Nephron progenitor cell (in vitro differentiated cells): Measurements from ENCODE around the gene CIDEB.

Experiments
- DNase-seq: peaks from one replicate; pipeline ENCODE4 v3.0.0; 2021
- H3K27ac Mint-ChIP-seq: 2 replicates; pipeline ENCODE4 v1.8.0; 2021; ENCODE audit warnings: mild to moderate bottlenecking, moderate library complexity, mixed read lengths
- H3K27me3 Mint-ChIP-seq: 2 replicates; pipeline ENCODE4 v1.8.0; 2021; ENCODE audit warnings: mild to moderate bottlenecking, low read depth, mixed read lengths; ENCODE audit not compliant: poor library complexity
- H3K36me3 Mint-ChIP-seq: 2 replicates; pipeline ENCODE4 v1.8.0; 2021; ENCODE audit warnings: low read depth, mixed read lengths
- H3K4me1 Mint-ChIP-seq: 2 replicates; pipeline ENCODE4 v1.8.0; 2021; ENCODE audit warnings: mixed read lengths
- H3K4me3 Mint-ChIP-seq: 2 replicates; pipeline ENCODE4 v1.8.0; 2021; ENCODE audit warnings: mild to moderate bottlenecking, moderate library complexity, mixed read lengths
- H3K9me3 Mint-ChIP-seq: 2 replicates; pipeline ENCODE4 v1.8.0; 2021; ENCODE audit warnings: mild to moderate bottlenecking, moderate library complexity, mixed read lengths
- TF ChIP-seq, protein P1 (sequence below): fragments of 200-600 bp; sonication (generic); IDR thresholded peaks from 2 replicates; pipeline ENCODE4 v1.5.0; 2021; ENCODE audit warnings: antibody characterized with exemption

The CIDEB gene

DNA sequence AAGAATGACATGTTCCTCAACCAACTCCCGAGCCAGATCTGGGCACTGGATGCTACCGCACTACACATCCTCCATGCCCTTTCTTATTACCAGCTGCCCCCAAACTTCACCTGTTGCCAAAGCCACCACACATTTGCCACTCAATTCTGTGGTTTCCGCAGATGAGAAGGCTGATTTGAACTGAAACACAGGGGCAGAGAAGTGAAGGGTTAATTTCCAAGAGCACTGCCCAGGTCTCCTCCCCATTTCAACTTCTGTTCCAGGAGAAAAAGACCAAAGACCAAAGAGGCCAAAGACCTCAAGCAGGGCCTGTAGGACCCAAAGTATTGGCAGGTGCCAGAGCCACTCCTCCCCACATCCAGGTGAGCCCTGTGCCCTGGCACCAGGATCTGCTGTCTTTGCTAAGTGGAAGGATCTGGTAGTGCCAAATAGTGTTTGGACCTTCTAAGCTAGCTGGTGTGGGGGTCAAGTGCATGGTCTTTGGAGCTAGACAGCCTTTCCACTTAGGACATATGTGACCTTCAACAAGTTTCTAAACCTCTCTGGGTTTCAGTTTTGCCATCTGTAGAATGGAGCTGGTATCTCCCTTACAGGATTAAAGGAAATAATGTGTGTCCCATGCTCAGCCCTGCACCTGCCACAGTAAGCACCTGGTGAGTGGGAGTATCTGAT, 16.2 kb downstream of the CIDEB start:
- no peak for DNase-seq
- no peak overlapping the region for H3K4me3 Mint-ChIP-seq
- H3K9me3 Mint-ChIP-seq, result no peaks in the 10 kb centered on the region
- H3K27me3 Mint-ChIP-seq, result no peaks in the 10 kb centered on the region
- H3K36me3 Mint-ChIP-seq, result peaks cover 10% of the 10 kb centered on the region
- H3K27ac Mint-ChIP-seq, result no peak overlapping the region
- TF ChIP-seq, protein P1, sequence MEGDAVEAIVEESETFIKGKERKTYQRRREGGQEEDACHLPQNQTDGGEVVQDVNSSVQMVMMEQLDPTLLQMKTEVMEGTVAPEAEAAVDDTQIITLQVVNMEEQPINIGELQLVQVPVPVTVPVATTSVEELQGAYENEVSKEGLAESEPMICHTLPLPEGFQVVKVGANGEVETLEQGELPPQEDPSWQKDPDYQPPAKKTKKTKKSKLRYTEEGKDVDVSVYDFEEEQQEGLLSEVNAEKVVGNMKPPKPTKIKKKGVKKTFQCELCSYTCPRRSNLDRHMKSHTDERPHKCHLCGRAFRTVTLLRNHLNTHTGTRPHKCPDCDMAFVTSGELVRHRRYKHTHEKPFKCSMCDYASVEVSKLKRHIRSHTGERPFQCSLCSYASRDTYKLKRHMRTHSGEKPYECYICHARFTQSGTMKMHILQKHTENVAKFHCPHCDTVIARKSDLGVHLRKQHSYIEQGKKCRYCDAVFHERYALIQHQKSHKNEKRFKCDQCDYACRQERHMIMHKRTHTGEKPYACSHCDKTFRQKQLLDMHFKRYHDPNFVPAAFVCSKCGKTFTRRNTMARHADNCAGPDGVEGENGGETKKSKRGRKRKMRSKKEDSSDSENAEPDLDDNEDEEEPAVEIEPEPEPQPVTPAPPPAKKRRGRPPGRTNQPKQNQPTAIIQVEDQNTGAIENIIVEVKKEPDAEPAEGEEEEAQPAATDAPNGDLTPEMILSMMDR, result no peak
- peaks cover 17% of the 10 kb centered on the region for H3K4me1 Mint-ChIP-seq

DNA sequence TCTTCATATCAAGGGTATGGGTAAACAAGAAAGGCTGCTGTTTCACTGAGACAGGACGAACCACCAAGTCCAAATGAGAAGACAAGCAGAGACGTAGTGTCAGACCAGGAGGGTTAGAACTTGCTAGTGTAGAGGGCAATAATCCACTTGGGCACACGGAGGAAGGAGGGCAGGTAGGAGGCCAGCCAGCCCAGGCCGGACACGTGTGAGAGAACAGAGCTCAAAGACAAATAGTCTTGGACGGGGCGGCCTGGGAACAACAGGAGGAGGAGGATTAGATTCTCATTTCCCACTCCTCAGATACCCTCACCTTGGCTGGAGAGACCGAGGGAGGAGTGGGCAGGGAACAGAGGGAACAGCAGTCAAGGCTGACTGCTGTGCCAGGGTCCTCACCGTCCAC, 17.0 kb downstream of the CIDEB start:
- H3K27me3 Mint-ChIP-seq, result no peaks in the 10 kb centered on the region
- no peak overlapping the region for H3K4me3 Mint-ChIP-seq
- peaks cover 10% of the 10 kb centered on the region for H3K4me1 Mint-ChIP-seq
- H3K27ac Mint-ChIP-seq, result no peak overlapping the region
- H3K9me3 Mint-ChIP-seq, result no peaks in the 10 kb centered on the region
- TF ChIP-seq, protein P1, result no peak
- DNase-seq, result no peak
- peaks cover 10% of the 10 kb centered on the region for H3K36me3 Mint-ChIP-seq

DNA sequence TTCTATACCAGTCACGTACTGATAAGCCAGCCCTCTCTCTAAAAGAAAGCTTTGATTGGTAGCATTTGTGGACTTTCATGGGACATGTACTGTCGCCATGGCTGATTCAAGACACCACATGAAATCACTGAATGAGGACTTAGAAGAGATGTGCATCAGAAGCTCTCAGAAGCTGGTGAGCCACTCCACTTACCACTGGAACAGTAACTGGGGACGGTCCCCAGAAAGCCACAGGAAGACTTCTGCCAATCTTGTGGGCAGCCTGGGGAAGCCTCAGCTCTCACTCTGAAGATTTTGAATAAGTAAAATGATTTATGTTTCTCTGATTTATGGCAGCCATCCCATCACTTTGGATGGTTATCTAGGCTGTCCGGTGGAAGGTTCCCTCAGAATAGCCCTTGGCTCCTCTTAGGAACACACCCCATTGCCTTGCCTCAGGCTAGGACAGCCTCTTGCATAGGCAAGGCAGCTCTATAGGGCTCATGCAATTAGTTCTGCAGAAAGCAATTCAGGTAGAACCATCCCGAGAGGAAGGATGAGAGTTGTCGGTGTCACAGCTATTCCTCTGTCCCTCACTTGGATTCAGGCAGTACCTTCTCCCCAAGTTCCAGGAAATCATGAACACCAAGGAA, 18.0 kb downstream of the CIDEB start:
- no peak overlapping the region for H3K4me3 Mint-ChIP-seq
- no peaks in the 10 kb centered on the region for H3K27me3 Mint-ChIP-seq
- peaks cover 10% of the 10 kb centered on the region for H3K4me1 Mint-ChIP-seq
- H3K9me3 Mint-ChIP-seq, result no peaks in the 10 kb centered on the region
- DNase-seq, result no peak
- peaks cover 6% of the 10 kb centered on the region for H3K36me3 Mint-ChIP-seq
- TF ChIP-seq, protein P1, result no peak
- peak overlapping the region; percentile 48 for H3K27ac Mint-ChIP-seq

DNA sequence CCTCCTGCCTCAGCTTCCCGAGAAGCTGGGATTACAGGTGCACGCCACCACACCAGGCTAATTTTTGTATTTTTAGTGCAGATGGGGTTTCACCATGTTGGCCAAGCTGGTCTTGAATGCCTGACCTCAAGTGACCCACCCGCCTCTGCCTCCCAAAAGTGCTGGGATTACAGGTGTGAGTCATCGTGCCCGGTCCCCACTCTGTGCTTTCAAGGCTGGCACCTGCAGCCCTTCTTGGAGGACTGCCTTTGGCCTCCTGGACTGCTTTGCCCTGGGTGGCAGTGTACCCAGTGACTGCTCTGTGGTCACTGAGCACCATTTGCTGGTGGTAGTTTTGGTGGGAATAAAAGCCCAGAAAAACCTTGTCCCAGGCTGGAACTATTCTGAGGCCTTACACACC, 20.8 kb downstream of the CIDEB start:
- peaks cover 2% of the 10 kb centered on the region for H3K27me3 Mint-ChIP-seq
- H3K4me3 Mint-ChIP-seq, result no peak overlapping the region
- peaks cover 10% of the 10 kb centered on the region for H3K4me1 Mint-ChIP-seq
- no peaks in the 10 kb centered on the region for H3K36me3 Mint-ChIP-seq
- DNase-seq, result no peak
- H3K9me3 Mint-ChIP-seq, result no peaks in the 10 kb centered on the region
- TF ChIP-seq, protein P1, result no peak
- H3K27ac Mint-ChIP-seq, result no peak overlapping the region

GRCh38 chr14:24285351-24285750, 22.4 kb downstream of the CIDEB start:
- Mint-ChIP-seq H3K9me3 (no peaks in the 10 kb centered on the region), H3K27me3 (peaks cover 4% of the 10 kb centered on the region), H3K36me3 (no peaks in the 10 kb centered on the region), H3K27ac (no peak overlapping the region), H3K4me3 (no peak overlapping the region), H3K4me1 (peaks cover 10% of the 10 kb centered on the region)
- TF ChIP-seq, protein P1, result no peak
- no peak for DNase-seq

GRCh38 chr14:24284501-24285035, 23.2 kb downstream of the CIDEB start:
- TF ChIP-seq, protein P1, result no peak
- no peak for DNase-seq
- no peaks in the 10 kb centered on the region for H3K9me3 Mint-ChIP-seq
- H3K27ac Mint-ChIP-seq, result no peak overlapping the region
- H3K4me1 Mint-ChIP-seq, result peaks cover 10% of the 10 kb centered on the region
- H3K36me3 Mint-ChIP-seq, result no peaks in the 10 kb centered on the region
- H3K27me3 Mint-ChIP-seq, result peaks cover 4% of the 10 kb centered on the region
- no peak overlapping the region for H3K4me3 Mint-ChIP-seq
